SIG-M5 (cell line): Measurements from ENCODE around the gene TAF1.
"Not testable (repeated sequence)": the region's sequence is repeated elsewhere in the genome, so short reads cannot be mapped to it uniquely, and the experiment has no call there.

ENCODE experiments used
- DNase-seq: peaks from one replicate; lab custom pipeline; 2025; lab: John Stamatoyannopoulos, UW

TAF1 gene

GRCh38 chrX:71432733-71433132, 66.6 kb downstream of the TAF1 start:
- DNase-seq, result no peak

- DNase-seq, result no peak
Measured at GRCh38 chrX:71438750-71439149, 72.6 kb downstream of the TAF1 start.

GRCh38 chrX:71439420-71439819, 73.3 kb downstream of the TAF1 start:
- no peak for DNase-seq

- DNase-seq, result no peak
Measured at GRCh38 chrX:71439896-71440295, 73.7 kb downstream of the TAF1 start.

GRCh38 chrX:71440401-71440800, 74.2 kb downstream of the TAF1 start:
- no peak for DNase-seq

GRCh38 chrX:71441809-71442208, 75.7 kb downstream of the TAF1 start:
- DNase-seq, result not testable (repeated sequence)

- no peak for DNase-seq
Measured at GRCh38 chrX:71450433-71451106, 84.4 kb downstream of the TAF1 start.

- not testable (repeated sequence) for DNase-seq
Measured at GRCh38 chrX:71451518-71451917, 85.4 kb downstream of the TAF1 start.

GRCh38 chrX:71453056-71453455, 86.9 kb downstream of the TAF1 start:
- DNase-seq, result no peak

- no peak for DNase-seq
Measured at GRCh38 chrX:71454222-71454621, 88.1 kb downstream of the TAF1 start.

- no peak for DNase-seq
Measured at GRCh38 chrX:71458866-71459265, 92.7 kb downstream of the TAF1 start.

GRCh38 chrX:71464968-71465367, 98.8 kb downstream of the TAF1 start:
- no peak for DNase-seq

- no peak for DNase-seq
Measured at GRCh38 chrX:71466979-71467523, 100.9 kb downstream of the TAF1 start.

GRCh38 chrX:71475785-71476540, 109.8 kb downstream of the TAF1 start:
- no peak for DNase-seq

GRCh38 chrX:71482228-71482958, 116.2 kb downstream of the TAF1 start:
- no peak for DNase-seq

- DNase-seq, result no peak
Measured at GRCh38 chrX:71487814-71488213, 121.7 kb downstream of the TAF1 start.

- DNase-seq, result no peak
Measured at GRCh38 chrX:71489540-71489939, 123.4 kb downstream of the TAF1 start.

GRCh38 chrX:71492231-71493065, 126.3 kb downstream of the TAF1 start:
- DNase-seq, result no peak

GRCh38 chrX:71493111-71493613, 127.0 kb downstream of the TAF1 start:
- DNase-seq, result no peak

- not testable (repeated sequence) for DNase-seq
Measured at GRCh38 chrX:71495979-71496378, 129.8 kb downstream of the TAF1 start.

GRCh38 chrX:71496476-71496875, 130.3 kb downstream of the TAF1 start:
- DNase-seq, result no peak
